ENCODE measurements around the gene LRRC59. TPM values are rescaled to one million over a fixed set of nuclear protein-coding genes. Genes with fewer than 3 reads are reported as not detected.
A peak's percentile ranks its signal among the peaks of the same experiment; 100 is the strongest.

LRRC59 gene
- total RNA-seq, 1 experiment from 2014 or later: 106 TPM

DNA sequence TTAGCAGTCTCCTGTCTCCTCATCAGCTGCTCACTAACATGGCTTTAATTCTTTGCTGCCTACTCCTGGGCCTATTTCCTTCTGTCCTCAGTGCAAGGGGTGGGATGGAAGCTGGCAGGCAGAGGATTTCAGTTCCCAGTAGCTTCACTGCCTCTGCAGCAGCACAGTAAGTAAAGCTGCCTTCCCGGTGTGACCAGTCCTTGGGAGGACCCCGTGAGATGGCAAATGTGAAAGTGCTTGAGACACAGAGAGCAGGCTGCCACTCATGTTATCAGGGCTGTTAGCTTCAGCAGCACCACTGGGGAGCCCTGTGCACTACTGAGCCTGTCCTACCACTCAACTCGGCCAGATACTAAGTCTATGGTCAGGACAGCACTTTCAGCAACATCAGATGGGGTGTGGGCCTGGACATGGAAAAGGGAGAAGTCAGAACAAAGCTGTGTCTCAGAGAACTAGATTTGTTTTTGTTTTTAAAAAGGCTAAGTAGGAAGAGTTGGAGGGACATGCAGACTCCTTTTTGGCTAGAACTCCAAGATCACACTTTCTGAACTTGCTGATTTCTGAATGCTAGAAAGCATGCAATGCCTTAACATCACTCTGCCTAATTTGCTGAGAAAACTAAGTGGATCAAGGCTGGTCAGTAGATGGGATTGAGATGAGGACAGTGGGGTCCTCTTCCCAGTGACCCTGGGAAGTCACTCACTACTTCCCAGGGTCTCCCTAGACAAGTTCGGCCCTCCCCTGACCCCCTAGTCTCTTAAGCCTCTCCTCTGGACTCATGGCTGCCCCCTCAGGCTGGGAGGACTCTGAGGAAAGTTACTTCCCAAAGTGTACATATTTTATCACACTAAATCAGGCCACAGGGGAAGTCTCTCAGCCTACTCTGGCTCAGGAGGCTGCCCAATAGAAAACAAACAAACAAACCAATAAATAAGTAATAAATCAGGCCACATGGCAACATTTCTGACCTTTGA is 29.8 kb upstream of the LRRC59 start:
- peaks cover 12% of the 10 kb centered on the region for H3K23me2 ChIP-seq (ENCODE audit: insufficient read length, low read depth, low read length, poor library complexity, severe bottlenecking)
- H2BK20ac ChIP-seq (ENCODE audit: low read depth, low read length, poor library complexity, severe bottlenecking): no peak overlapping the region
- H3K9me3 ChIP-seq (ENCODE audit: control insufficient read depth, low read depth, low read length): no peaks in the 10 kb centered on the region
- H3K56ac ChIP-seq (ENCODE audit: insufficient read length, low read depth, low read length): no peak overlapping the region
- no peak overlapping the region for H4K5ac ChIP-seq (ENCODE audit: insufficient read length, low read depth, low read length)
- no peaks in the 10 kb centered on the region for H4K20me1 ChIP-seq (ENCODE audit: control insufficient read depth, insufficient read depth, insufficient read length)
- no peak overlapping the region for H3T11ph ChIP-seq (ENCODE audit: low read length)
- Mint-ChIP-seq H3K36me3 (ENCODE audit: insufficient read depth in 1 of 3, low read depth in 3 of 3) (no peaks in the 10 kb centered on the region; a peak in 2 of 7 replicates), H3K27me3 (ENCODE audit: low read depth) (peaks cover 19% of the 10 kb centered on the region), H3K4me3 (peak overlapping the region; percentile 71 to 84), H3K9me3 (no peaks in the 10 kb centered on the region; a peak in 1 of 5 replicates), H3K4me1 (peaks cover 20 to 24% of the 10 kb centered on the region in 2 experiments), H3K27ac (peak overlapping the region in 2 of 3 experiments; percentile 1 to 34; a peak in 2 of 7 replicates)
- DNase-seq: peak; percentile 62
- no peak overlapping the region for H3K27ac ChIP-seq (ENCODE audit: insufficient read length, low read depth, low read length)
- H3K4me2 ChIP-seq (ENCODE audit: insufficient read depth, insufficient read length, low read length): peak overlapping the region; percentile 55
- no peak overlapping the region for H2BK12ac ChIP-seq (ENCODE audit: insufficient read length, low read depth, low read length)
- no peaks in the 10 kb centered on the region; the same call in 1 of the 2 replicates for H3K27me3 ChIP-seq (ENCODE audit: insufficient read depth, low read length)
- no peaks in the 10 kb centered on the region for H3K79me1 ChIP-seq (ENCODE audit: insufficient read depth, low read depth, low read length, poor library complexity, severe bottlenecking)
- H3K4me1 ChIP-seq (ENCODE audit: insufficient read depth, low read length): no peaks in the 10 kb centered on the region; the same call in 1 of the 2 replicates
- no peak overlapping the region for H2BK5ac ChIP-seq (ENCODE audit: insufficient read length, low read length)
- H2AK5ac ChIP-seq (ENCODE audit: insufficient read length, low read length): no peak overlapping the region
- WGBS (ENCODE audit: extremely low coverage, insufficient read length, low lambda C conversion rate): no CpG with 5 or more reads among the region's 4 CpGs
- H4K91ac ChIP-seq (ENCODE audit: insufficient read length, low read depth, low read length): no peak overlapping the region
- no peaks in the 10 kb centered on the region for H3K79me2 ChIP-seq (ENCODE audit: insufficient read depth, low read length)
- H3K14ac ChIP-seq (ENCODE audit: insufficient read depth, low read length): no peak overlapping the region
- H2AFZ ChIP-seq (ENCODE audit: low read length): no peak overlapping the region
- H2BK15ac ChIP-seq (ENCODE audit: low read depth, low read length): no peak overlapping the region
- TF ChIP-seq, protein P1, sequence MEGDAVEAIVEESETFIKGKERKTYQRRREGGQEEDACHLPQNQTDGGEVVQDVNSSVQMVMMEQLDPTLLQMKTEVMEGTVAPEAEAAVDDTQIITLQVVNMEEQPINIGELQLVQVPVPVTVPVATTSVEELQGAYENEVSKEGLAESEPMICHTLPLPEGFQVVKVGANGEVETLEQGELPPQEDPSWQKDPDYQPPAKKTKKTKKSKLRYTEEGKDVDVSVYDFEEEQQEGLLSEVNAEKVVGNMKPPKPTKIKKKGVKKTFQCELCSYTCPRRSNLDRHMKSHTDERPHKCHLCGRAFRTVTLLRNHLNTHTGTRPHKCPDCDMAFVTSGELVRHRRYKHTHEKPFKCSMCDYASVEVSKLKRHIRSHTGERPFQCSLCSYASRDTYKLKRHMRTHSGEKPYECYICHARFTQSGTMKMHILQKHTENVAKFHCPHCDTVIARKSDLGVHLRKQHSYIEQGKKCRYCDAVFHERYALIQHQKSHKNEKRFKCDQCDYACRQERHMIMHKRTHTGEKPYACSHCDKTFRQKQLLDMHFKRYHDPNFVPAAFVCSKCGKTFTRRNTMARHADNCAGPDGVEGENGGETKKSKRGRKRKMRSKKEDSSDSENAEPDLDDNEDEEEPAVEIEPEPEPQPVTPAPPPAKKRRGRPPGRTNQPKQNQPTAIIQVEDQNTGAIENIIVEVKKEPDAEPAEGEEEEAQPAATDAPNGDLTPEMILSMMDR (conservative IDR thresholded peaks at IDR 0.05): peak; percentile 54
- H3K4ac ChIP-seq (ENCODE audit: low read depth, low read length): no peak overlapping the region
- no peak overlapping the region for H4K8ac ChIP-seq (replicated peaks; ENCODE audit: insufficient read length, low read depth, low read length)
- no peak overlapping the region for H3K23ac ChIP-seq (ENCODE audit: insufficient read length, low read depth, low read length)
- H2BK120ac ChIP-seq (ENCODE audit: low read depth, low read length, poor library complexity, severe bottlenecking): no peak overlapping the region
- no peak overlapping the region for H3K18ac ChIP-seq (ENCODE audit: insufficient read length, low read depth, low read length)
- peak overlapping the region; percentile 17 for H3K9ac ChIP-seq (ENCODE audit: extremely low read depth, insufficient read length, low read length)
